Measurements from ENCODE around the gene CACNA2D4.

Gene CACNA2D4

DNA sequence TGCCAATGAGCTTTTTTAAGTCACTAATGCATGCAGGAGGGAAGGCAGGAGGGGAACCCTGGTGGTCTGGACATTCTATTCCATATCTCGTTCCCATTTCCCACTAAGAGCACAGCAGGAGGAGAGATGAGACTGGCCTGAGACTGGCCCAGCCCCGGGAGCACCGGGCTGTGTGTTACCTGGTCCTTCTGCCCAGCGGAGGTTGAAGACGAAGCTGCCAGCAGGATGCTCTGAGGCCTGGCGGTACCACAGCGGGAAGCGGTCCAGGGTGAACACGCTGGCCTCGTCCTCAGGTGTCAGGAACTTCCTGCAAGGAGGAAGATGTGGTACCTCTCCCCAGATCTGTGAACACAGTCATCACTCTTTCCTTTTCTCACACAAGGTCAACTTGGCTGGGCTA lies 74.2 kb downstream of the CACNA2D4 start:
- no peak for DNase-seq (ENCODE audit: low spot score)

- DNase-seq (ENCODE audit: low spot score) = no peak
Observed at GRCh38 chr12:1843641-1844005, 74.8 kb downstream of the CACNA2D4 start.

- DNase-seq (ENCODE audit: low spot score) = no peak
Observed at GRCh38 chr12:1842905-1843640, 75.4 kb downstream of the CACNA2D4 start.

DNA sequence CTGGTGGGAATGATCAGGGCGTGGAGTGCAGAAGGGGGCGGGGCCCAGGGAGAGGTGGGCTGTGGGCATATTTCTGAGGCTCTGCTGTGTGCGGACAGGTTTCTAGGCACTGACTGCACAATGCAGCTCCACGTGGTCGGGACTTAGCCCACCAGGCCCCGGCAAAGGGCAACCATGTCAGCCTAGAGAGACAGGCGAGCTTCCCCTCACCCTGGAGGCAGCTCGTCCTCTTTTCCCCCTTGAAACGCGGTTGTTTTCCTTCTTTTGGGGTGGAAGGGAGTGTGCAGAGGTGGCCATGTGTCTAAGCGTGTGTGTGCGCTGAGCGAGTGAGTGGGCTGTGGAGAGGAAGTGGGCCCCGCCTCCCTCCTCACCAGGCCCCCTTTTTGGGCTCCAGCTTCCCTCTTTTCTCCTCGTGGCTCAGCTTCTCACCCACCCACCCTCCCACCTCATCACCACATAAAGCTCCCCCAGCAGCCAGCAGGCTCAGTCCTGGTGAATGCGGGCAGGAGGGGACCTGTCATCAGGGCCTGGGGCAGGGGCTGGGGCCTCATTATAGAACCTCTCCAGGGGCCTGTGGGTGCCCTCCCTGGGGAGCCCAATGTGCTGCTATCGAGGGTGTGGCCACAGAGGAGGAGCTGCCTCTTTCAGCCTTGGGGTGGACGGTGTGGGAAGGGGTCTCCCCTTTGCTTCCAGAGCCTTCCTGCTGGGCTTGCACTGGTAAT lies 76.1 kb downstream of the CACNA2D4 start:
- DNase-seq (ENCODE audit: low spot score) = no peak

DNA sequence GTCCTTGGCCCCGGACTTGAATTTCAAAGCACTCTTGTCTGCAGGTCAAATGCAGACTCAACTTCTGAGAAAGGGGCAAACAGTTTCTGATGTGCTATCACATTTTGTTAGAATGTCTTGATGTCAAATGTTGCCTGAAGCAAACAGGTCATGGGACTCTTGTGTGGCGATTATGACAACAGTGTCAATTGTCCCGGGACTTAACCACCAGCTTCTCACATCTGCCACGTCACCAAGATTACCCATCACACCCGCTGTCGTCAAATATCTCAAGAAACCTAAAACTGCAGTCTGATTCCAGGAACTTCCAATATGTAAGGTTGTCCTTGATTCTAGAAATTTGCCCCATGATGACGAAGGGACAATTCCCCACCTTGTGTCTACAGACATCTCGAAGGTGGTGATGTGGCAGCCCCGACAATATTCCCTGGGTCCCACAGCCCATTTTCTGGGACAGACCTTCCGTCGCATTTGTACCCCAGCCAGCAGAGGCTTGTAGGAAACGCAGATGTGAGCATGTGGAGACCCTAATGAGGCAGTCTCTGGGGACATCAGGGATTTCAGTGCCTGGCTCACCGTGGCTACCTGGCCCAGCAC lies 76.8 kb downstream of the CACNA2D4 start:
- DNase-seq (ENCODE audit: low spot score) = no peak

DNA sequence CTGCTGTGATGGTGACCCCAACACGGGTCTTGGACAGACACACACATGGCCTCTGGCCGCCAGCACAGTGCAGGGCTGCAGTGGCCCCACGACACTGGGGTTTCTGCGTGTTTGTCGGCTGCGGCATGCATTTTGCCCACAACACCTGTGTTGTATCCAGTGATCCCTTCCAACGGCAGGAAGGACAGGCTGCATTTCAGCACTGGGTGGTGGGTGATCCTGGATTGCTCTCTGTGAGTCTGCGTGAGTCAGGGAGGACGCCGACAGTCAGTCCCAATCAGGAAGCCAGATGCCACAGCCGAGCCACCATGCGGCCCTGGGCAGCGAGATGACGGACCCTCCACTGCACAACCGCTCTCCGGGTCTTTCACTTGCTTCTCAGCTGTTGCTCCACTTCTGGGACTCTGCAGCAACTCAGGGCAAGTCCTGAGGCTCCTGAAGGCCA lies 77.4 kb downstream of the CACNA2D4 start:
- no peak for DNase-seq (ENCODE audit: low spot score)

GRCh38 chr12:1839956-1840951 lies 78.2 kb downstream of the CACNA2D4 start:
- no peak for DNase-seq (ENCODE audit: low spot score)

DNA sequence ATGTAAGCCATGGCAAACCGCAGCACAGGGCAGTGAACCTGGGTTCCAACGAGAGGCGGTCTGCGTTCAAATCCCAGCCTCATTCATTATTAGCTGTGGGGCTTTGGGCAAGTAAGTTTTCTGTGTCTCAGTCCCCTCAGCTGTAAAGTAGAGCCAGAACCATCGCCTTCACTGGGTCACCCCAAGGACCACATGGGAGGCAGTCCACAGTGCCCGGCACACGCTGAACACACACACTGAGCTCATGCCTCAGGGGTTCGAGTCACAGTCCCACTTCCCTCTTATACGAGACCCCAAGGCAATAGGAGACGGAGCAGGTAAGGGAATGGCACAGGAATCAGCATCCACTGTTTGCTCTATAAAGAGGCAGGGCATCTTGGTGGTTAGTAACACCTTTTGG lies 79.0 kb downstream of the CACNA2D4 start:
- no peak for DNase-seq (ENCODE audit: low spot score)

DNA sequence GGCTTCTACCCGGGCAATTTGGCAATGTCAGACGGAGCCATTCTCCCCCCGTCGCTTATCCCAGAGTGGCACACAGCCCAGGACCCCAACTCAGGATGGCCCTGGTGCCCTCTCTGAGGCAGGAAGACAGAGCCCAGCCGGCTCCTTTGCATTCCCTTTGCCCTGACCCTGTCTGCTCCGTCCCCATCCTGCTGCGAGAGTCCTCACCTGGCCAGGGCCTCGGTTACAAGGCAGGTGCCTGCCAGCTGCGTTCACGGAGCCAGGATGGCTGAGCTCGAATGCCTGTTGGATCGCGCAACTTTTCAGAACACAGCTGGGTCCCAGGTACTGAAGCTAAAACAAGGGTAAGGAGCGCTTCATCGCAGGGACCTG lies 79.5 kb downstream of the CACNA2D4 start:
- DNase-seq (ENCODE audit: low spot score) = no peak

DNA sequence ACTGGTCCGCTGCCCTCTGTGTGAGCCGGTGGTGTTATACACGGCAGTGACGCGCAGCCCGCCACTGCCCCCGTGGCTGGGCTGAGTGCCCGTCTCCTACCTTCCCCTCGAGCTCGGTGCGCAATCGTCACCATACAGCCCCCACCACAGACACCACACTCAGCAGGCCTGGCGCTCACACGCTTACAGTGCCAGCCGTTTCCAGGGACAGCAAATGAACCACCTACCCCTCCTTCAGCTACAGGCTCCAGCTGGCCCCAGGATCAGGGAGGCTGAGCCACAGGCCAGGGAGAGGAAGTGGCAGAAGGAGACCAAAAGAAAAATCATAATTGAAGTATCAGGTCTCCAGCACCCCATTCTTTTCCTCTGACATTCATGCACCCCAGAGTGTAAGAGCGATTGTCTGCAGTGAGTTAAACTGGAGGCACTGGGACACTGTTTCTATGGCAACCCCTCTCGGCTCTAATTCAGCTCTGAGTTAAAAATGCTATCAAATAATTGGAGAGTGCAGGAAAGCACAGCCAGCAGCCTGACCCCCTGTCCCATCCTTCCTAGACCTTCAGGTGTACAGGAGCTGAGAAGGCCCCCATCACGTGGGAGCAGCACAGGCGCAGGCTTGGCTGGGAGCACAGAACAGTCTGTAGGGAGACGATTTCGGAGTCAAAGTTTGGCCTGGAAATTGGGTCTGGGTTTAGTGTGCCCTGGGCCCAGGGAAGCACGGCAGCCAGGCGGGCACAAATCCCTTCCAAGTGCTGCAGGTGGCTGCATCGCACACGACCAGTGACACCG lies 80.1 kb downstream of the CACNA2D4 start:
- no peak for DNase-seq (ENCODE audit: low spot score)

DNA sequence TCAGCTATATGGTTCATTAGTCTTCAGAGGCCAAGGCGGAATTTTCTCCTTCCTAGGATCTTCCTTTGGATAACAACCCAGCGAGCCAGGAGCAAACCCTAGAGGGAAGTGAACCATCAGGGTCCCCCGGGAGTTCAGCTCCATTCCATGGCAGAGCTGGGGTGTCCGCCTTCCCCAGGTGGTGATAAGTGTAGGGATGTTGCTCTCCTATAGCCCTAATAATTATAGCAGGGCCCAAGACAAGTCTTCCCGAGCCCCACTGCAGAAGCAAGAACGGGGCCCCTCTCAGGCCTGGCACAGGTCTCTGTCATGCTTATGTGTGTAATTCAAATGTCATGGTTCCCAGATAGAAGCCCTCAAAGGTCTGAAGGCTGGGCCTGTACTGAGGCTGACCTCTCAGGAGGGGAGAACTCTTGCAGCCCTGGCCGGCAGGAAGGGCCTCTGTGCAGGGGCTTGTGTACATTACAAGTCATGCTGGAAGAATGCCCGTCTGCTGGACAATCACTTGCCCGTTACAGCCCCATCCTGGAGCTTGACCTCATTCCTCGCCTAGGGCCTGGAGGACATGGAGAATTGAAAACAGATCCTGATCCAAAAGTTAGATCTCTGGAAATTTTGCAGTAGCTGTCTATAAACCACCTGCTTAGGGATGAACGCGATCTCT lies 80.8 kb downstream of the CACNA2D4 start:
- DNase-seq (ENCODE audit: low spot score) = no peak

- DNase-seq (ENCODE audit: low spot score) = no peak
Observed at GRCh38 chr12:1836854-1837421, 81.5 kb downstream of the CACNA2D4 start.

- DNase-seq (ENCODE audit: low spot score) = no peak
Observed at GRCh38 chr12:1836241-1836803, 82.1 kb downstream of the CACNA2D4 start.

- no peak for DNase-seq (ENCODE audit: low spot score)
Observed at GRCh38 chr12:1835211-1836131, 83.0 kb downstream of the CACNA2D4 start.

DNA sequence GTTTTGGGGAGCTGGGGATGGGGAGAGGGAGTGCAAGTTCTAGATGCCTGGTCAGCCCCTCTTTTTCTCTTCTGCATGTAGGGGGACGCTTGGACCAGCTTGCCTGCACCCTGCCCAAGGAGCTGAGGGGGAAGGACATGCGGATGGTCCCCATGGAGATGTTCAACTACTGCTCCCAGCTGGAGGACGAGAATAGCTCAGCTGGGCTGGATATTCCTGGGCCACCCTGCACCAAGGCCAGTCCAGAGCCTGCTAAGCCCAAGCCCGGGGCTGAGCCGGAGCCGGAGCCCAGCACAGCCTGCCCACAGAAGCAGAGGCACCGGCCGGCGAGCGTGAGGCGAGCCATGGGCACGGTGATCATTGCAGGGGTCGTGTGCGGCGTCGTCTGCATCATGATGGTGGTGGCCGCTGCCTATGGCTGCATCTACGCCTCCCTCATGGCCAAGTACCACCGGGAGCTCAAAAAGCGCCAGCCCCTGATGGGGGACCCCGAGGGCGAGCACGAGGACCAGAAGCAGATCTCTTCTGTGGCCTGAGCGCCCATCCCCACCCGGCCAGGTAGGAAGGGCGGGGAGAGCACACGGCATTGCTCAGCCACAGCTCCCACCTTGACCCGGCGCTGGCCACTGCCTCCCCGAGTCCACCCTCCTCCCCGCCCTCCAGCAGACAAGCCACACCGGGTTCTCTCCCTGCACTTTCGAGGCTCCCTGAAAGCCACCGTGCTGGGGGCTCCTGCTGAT lies 84.1 kb downstream of the CACNA2D4 start:
- DNase-seq (ENCODE audit: low spot score) = no peak

DNA sequence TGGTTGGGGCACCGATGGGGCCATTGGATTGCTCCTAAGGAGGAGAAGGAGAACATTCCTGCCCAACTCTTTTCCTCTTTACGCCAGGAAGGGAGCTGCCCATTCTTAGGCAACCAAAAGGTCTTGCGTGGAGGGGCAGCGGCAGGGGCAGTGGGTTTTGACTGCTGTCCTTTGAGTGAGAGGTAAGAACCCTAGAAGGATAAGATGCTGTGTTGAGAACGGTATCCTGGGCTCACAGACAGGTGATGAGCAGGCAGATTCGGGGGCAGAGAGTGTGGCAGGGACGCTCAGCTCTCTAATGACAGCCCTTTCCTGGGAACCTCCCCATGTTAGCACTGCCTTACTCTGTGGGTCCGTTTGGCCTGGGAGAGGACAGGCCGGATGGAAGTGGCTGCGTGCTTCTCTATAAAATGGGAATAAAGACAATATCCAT lies 84.8 kb downstream of the CACNA2D4 start:
- no peak for DNase-seq (ENCODE audit: low spot score)

DNA sequence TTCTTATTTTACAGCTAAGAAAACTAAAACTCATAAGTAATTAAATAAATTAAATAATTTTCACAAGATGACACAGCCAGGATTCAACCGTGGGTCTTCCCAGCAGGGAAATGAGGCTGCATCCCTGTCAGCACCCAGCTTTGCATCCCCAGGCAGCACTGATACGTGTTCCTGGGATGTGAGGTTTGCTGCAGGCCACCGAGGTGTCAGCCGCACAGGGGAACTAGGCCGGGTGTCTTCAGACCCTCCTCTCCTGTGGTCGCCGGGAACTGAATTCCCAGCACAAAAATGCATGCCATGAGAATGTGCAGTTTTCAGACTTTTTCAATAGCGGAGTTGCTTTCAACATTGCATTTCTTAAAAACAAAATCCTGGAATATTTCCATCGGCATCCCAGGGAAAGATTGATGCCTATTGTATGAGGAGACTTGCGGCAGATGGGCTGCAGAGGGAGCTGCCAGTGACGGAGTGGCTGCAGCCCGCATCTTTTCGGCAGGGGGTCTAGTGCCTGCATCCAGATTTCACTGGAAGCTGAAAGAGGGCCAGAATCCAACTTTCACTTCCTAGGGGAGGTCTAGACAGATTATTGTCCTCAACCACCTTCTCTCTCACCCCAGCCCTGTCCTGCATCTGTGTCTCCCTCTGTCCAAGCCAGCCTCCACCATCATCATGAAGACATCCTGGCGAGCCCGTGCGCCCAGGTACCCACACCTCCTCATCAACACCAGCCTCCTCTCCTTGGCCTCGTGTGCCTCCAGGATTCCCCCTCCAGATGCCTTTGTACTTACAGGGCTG lies 85.5 kb downstream of the CACNA2D4 start:
- DNase-seq (ENCODE audit: low spot score) = no peak

All from NAMALWA (cell line).